CD4-positive, alpha-beta memory T cell (primary cell): ENCODE data around the gene HMMR. TPM values are rescaled to one million over a fixed set of nuclear protein-coding genes. Genes with fewer than 3 reads are reported as not detected.
A peak's percentile ranks its signal among the peaks of the same experiment; 100 is the strongest.
"Not testable (repeated sequence)": the region's sequence is repeated elsewhere in the genome, so short reads cannot be mapped to it uniquely, and the experiment has no call there.

ENCODE experiments used
- CTCF ChIA-PET: fragments of 350-600 bp; sonication (Branson Sonifier 250); formaldehyde crosslinking; loops from one replicate; lab custom pipeline; 2021; ENCODE audit warnings: inconsistent platforms; ENCODE audit not compliant: partially characterized antibody; lab: Charles Lee
- POLR2A ChIA-PET: fragments of 350-600 bp; sonication (Branson Sonifier 250); formaldehyde crosslinking; loops from one replicate; lab custom pipeline; 2021; ENCODE audit not compliant: partially characterized antibody; lab: Charles Lee
- DNase-seq, 5 donors: peaks; one replicate each; pipeline versions ENCODE4 v3.0.0 to v3.0.0-alpha.2; 2020 to 2022; ENCODE audit warnings: mixed read lengths in 1 of 5
- H3K27ac ChIP-seq: one replicate; pipeline ENCODE4 v1.7.0; 2013; ENCODE audit warnings: low read depth, low read length
- H3K27me3 ChIP-seq: 2 replicates; pipeline ENCODE4 v1.7.0; 2013; ENCODE audit warnings: mild to moderate bottlenecking, low read length, moderate library complexity; ENCODE audit not compliant: insufficient read depth
- H3K36me3 ChIP-seq: 2 replicates; pipeline ENCODE4 v1.7.0; 2013; ENCODE audit warnings: mild to moderate bottlenecking, low read length, moderate library complexity; ENCODE audit not compliant: insufficient read depth
- H3K4me1 ChIP-seq: 2 replicates; pipeline ENCODE4 v1.7.0; 2013; ENCODE audit warnings: mild to moderate bottlenecking, low read length, moderate library complexity; ENCODE audit not compliant: insufficient read depth
- H3K4me3 ChIP-seq, 2 donors: one replicate each; pipeline ENCODE4 v1.7.0; 2013; ENCODE audit warnings: low read length in 2 of 2, mild to moderate bottlenecking in 1 of 2
- H3K9me3 ChIP-seq, 2 donors: one replicate each; pipeline ENCODE4 v1.7.0; 2013; ENCODE audit warnings: low read length in 2 of 2, control low read depth in 1 of 2; ENCODE audit not compliant: control insufficient read depth in 1 of 2
- H3K27ac Mint-ChIP-seq, 7 donors: one replicate each; pipeline ENCODE4 v1.8.0; 2020 to 2021; ENCODE audit warnings: mixed read lengths in 7 of 7, mild to moderate bottlenecking in 6 of 7, inconsistent platforms in 3 of 7, moderate library complexity in 3 of 7
- H3K27me3 Mint-ChIP-seq, 2 donors: one replicate each; pipeline ENCODE4 v1.8.0; 2020 to 2021; ENCODE audit warnings: mixed read lengths in 2 of 2
- H3K36me3 Mint-ChIP-seq, 2 donors: one replicate each; pipeline ENCODE4 v1.8.0; 2020 to 2021; ENCODE audit warnings: mixed read lengths in 2 of 2, inconsistent platforms in 1 of 2, mild to moderate bottlenecking in 1 of 2
- H3K4me1 Mint-ChIP-seq, 4 donors: one replicate each; pipeline ENCODE4 v1.8.0; 2020 to 2021; ENCODE audit warnings: mixed read lengths in 4 of 4, mild to moderate bottlenecking in 1 of 4
- H3K4me3 Mint-ChIP-seq, 8 donors: one replicate each; pipeline ENCODE4 v1.8.0; 2020 to 2021; ENCODE audit warnings: mixed read lengths in 8 of 8, mild to moderate bottlenecking in 7 of 8, moderate library complexity in 6 of 8, inconsistent platforms in 3 of 8
- H3K9me3 Mint-ChIP-seq, 8 donors: one replicate each; pipeline ENCODE4 v1.8.0; 2020 to 2021; ENCODE audit warnings: mixed read lengths in 8 of 8, mild to moderate bottlenecking in 5 of 8, inconsistent platforms in 3 of 8, moderate library complexity in 1 of 8
- intact Hi-C: fragments of 100-400 bp; cut with micrococcal nuclease; formaldehyde crosslinking; loops from one replicate; pipeline ENCODE4 v1.15.1; 2023
- polyA plus RNA-seq, 2 donors: library from polyadenylated mRNA; unstranded; fragments of 300-500 nt; fragmentation: Illumina TruSeq; gene quantifications; one replicate each; pipeline ENCODE4 v1.2.3, GENCODE V29; 2021
- total RNA-seq, 2 experiments: library from RNA; stranded (reverse); gene quantifications; one replicate each; pipeline ENCODE4 v1.2.3, GENCODE V29; 2021

The HMMR gene
- total and polyA plus RNA-seq, 4 experiments from 2014 or later, result 0.11 to 0.42 (median 0.15) TPM; not detected in 1

DNA sequence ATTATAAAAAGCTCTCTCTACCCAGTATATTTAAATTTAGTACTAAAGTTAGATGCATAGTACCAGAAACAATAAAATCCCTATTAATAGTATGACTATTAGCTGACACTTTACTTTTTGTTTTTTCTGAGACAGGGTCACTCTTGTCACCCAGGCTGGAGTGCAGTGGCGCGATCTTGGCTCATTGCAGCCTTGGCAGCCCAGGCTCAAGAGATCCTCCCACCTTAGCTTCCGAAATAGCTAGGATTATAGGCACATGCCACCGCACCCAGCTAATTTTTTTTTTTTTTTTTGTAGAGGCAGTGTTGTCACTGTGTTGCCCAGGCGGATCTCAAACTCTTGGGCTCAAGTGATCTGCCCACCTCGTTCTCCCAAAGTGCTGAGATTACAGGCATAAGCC is 15.1 kb upstream of the HMMR start:
- H3K36me3 ChIP-seq, result peaks cover 36% of the 10 kb centered on the region
- intact Hi-C loops, result no loop called here
- no peak for DNase-seq
- no peak overlapping the region for H3K4me3 ChIP-seq
- CTCF ChIA-PET, result interaction anchor here (1.1 kb wide), 1 partner anchor 60 kb away, joined by 3 read pairs; the partner anchor contains the start of gene MAT2B
- peaks cover 10% of the 10 kb centered on the region for H3K4me1 ChIP-seq
- Mint-ChIP-seq H3K27me3 (no peaks in the 10 kb centered on the region), H3K36me3 (peaks cover 26 to 74% of the 10 kb centered on the region in 2 donors), H3K4me1 (peaks cover 7 to 15% (median 7%) of the 10 kb centered on the region in 4 donors), H3K9me3 (no peaks in the 10 kb centered on the region), H3K27ac (peak overlapping the region in 1 of 7 donors; percentile 41), H3K4me3 (no peak overlapping the region)
- H3K27ac ChIP-seq, result no peak overlapping the region
- H3K27me3 ChIP-seq, result no peaks in the 10 kb centered on the region
- POLR2A ChIA-PET, result interaction anchor here (9.0 kb wide), 1 partner anchor 14 kb away, joined by 147 read pairs; the partner anchor contains the start of genes HMMR and NUDCD2
- H3K9me3 ChIP-seq, result no peaks in the 10 kb centered on the region

DNA sequence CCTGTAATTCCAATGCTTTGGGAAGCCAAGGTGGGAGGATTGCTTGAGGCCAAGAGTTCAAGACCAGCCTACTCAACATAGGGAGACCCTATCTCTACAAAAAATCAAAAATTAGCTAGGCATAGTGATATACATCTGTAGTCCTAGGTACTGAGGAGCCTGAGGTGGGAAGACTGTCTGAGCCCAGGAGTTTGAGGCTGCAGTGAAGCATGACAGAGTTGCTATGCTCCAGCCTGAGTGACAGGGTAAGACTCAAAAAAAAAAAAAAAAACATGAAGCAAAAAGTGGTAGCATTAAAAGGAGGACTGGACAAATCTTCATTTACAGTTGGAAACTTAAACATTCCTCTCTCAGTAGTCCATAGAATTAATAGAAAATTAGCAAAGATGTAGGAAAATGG is 13.2 kb upstream of the HMMR start:
- POLR2A ChIA-PET, result interaction anchor here (1.9 to 4.3 kb wide), 2 partner anchors 13 to 58 kb away, joined by 7 to 28 read pairs; partner anchors contain the start of genes HMMR, MAT2B and NUDCD2
- CTCF ChIA-PET, result interaction anchor here (0.7 kb wide), 1 partner anchor 35 kb away, joined by 4 read pairs; no protein-coding TSS in a partner anchor
- Histone ChIP-seq H3K4me3 (no peak overlapping the region), H3K9me3 (no peaks in the 10 kb centered on the region), H3K36me3 (peaks cover 30% of the 10 kb centered on the region), H3K4me1 (no peaks in the 10 kb centered on the region), H3K27me3 (no peaks in the 10 kb centered on the region), H3K27ac (no peak overlapping the region)
- Mint-ChIP-seq H3K27ac (peak overlapping the region in 2 of 7 donors; percentile 67 to 72), H3K4me3 (no peak overlapping the region), H3K36me3 (peaks cover 23 to 71% of the 10 kb centered on the region in 2 donors), H3K9me3 (no peaks in the 10 kb centered on the region), H3K27me3 (no peaks in the 10 kb centered on the region), H3K4me1 (peaks cover 0 to 5% (median 4%) of the 10 kb centered on the region in 4 donors)
- no peak for DNase-seq
- intact Hi-C loops, result no loop called here

DNA sequence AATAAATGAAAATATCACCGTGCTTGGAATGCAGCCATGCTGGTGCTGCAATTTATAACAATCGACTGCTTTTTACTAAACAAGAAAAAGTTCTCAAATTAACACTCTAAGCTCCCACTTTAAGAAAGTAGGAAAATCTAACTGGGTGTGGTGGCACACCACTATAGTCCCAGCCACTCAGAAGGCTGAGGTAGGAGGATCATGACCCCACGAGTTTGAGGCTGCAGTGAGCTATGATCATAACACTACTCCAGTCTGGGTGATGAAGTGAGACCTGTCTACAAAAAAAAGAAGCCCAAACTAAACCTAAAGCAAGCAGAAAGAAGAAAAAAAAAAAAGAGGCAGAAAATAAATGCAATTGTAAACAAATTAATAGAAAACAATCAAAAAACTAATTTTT is 12.6 kb upstream of the HMMR start:
- Histone ChIP-seq H3K9me3 (no peaks in the 10 kb centered on the region), H3K27ac (no peak overlapping the region), H3K4me3 (no peak overlapping the region), H3K36me3 (peaks cover 24% of the 10 kb centered on the region), H3K4me1 (no peaks in the 10 kb centered on the region), H3K27me3 (no peaks in the 10 kb centered on the region)
- ChIA-PET CTCF (interaction anchor here (0.7 kb wide), 1 partner anchor 34 kb away, joined by 4 read pairs; no protein-coding TSS in a partner anchor), POLR2A (interaction anchor here (1.2 to 4.3 kb wide), 3 partner anchors 10 to 57 kb away, joined by 3 to 28 read pairs (median 7); partner anchors contain the start of genes CCNG1, HMMR, MAT2B and NUDCD2)
- Mint-ChIP-seq H3K27me3 (no peaks in the 10 kb centered on the region), H3K9me3 (no peaks in the 10 kb centered on the region), H3K4me3 (no peak overlapping the region), H3K36me3 (peaks cover 19 to 71% of the 10 kb centered on the region in 2 donors), H3K27ac (peak overlapping the region in 2 of 7 donors; percentile 68 to 87), H3K4me1 (peaks cover 0 to 5% (median 4%) of the 10 kb centered on the region in 4 donors)
- no peak for DNase-seq
- intact Hi-C loops, result no loop called here

- H3K36me3 ChIP-seq, result peaks cover 20% of the 10 kb centered on the region
- Mint-ChIP-seq H3K9me3 (no peaks in the 10 kb centered on the region), H3K4me3 (no peak overlapping the region), H3K27ac (peak overlapping the region in 3 of 7 donors; percentile 5 to 23 (median 10)), H3K27me3 (no peaks in the 10 kb centered on the region), H3K36me3 (peaks cover 19 to 68% of the 10 kb centered on the region in 2 donors), H3K4me1 (peaks cover 0 to 5% (median 4%) of the 10 kb centered on the region in 4 donors)
- H3K4me3 ChIP-seq, result no peak overlapping the region
- H3K27ac ChIP-seq, result no peak overlapping the region
- POLR2A ChIA-PET, result interaction anchor here (1.2 to 4.3 kb wide), 3 partner anchors 10 to 57 kb away, joined by 3 to 28 read pairs (median 7); partner anchors contain the start of genes CCNG1, HMMR, MAT2B and NUDCD2
- DNase-seq, result no peak
- no peaks in the 10 kb centered on the region for H3K9me3 ChIP-seq
- H3K4me1 ChIP-seq, result no peaks in the 10 kb centered on the region
- intact Hi-C loops, result no loop called here
- CTCF ChIA-PET, result interaction anchor here (1.0 to 1.2 kb wide), 2 partner anchors 10 to 12 kb away, joined by 3 read pairs; partner anchors contain the start of genes HMMR and NUDCD2
- H3K27me3 ChIP-seq, result no peaks in the 10 kb centered on the region
Measured at GRCh38 chr5:163448491-163448890, 11.9 kb upstream of the HMMR start.

GRCh38 chr5:163451489-163451888 is 8.9 kb upstream of the HMMR start:
- H3K4me1 ChIP-seq, result peaks cover 2% of the 10 kb centered on the region
- Mint-ChIP-seq H3K4me3 (no peak overlapping the region), H3K4me1 (peaks cover 12 to 17% (median 14%) of the 10 kb centered on the region in 4 donors), H3K27ac (no peak overlapping the region), H3K27me3 (no peaks in the 10 kb centered on the region), H3K36me3 (peaks cover 31 to 65% of the 10 kb centered on the region in 2 donors), H3K9me3 (no peaks in the 10 kb centered on the region)
- H3K27ac ChIP-seq, result no peak overlapping the region
- ChIA-PET CTCF (interaction anchor here (1.5 kb wide), 1 partner anchor 8 kb away, joined by 8 read pairs; the partner anchor contains the start of genes HMMR and NUDCD2), POLR2A (interaction anchor here (2.0 to 4.3 kb wide), 2 partner anchors 8 to 14 kb away, joined by 4 to 28 read pairs; partner anchors contain the start of genes HMMR and NUDCD2)
- H3K36me3 ChIP-seq, result peaks cover 13% of the 10 kb centered on the region
- H3K4me3 ChIP-seq, result no peak overlapping the region
- no peak for DNase-seq
- no peaks in the 10 kb centered on the region for H3K9me3 ChIP-seq
- intact Hi-C loops, result no loop called here
- no peaks in the 10 kb centered on the region for H3K27me3 ChIP-seq

GRCh38 chr5:163453705-163454104 is 6.7 kb upstream of the HMMR start:
- H3K36me3 ChIP-seq, result peaks cover 4% of the 10 kb centered on the region
- H3K27me3 Mint-ChIP-seq, result no peaks in the 10 kb centered on the region
- H3K27ac Mint-ChIP-seq, result no peak overlapping the region
- H3K27me3 ChIP-seq, result no peaks in the 10 kb centered on the region
- H3K36me3 Mint-ChIP-seq, result peaks cover 24 to 46% of the 10 kb centered on the region in 2 donors
- no peak for DNase-seq
- H3K9me3 Mint-ChIP-seq, result no peaks in the 10 kb centered on the region
- peaks cover 22% of the 10 kb centered on the region for H3K4me1 ChIP-seq
- intact Hi-C loops, result no loop called here
- no peak overlapping the region for H3K27ac ChIP-seq
- no peaks in the 10 kb centered on the region for H3K9me3 ChIP-seq
- H3K4me1 Mint-ChIP-seq, result peaks cover 12 to 28% (median 20%) of the 10 kb centered on the region in 4 donors
- no peak overlapping the region for H3K4me3 ChIP-seq
- CTCF ChIA-PET, result no interaction called here
- H3K4me3 Mint-ChIP-seq, result no peak overlapping the region
- POLR2A ChIA-PET, result interaction anchor here (1.1 kb wide), 1 partner anchor 16 kb away, joined by 4 read pairs; no protein-coding TSS in a partner anchor

DNA sequence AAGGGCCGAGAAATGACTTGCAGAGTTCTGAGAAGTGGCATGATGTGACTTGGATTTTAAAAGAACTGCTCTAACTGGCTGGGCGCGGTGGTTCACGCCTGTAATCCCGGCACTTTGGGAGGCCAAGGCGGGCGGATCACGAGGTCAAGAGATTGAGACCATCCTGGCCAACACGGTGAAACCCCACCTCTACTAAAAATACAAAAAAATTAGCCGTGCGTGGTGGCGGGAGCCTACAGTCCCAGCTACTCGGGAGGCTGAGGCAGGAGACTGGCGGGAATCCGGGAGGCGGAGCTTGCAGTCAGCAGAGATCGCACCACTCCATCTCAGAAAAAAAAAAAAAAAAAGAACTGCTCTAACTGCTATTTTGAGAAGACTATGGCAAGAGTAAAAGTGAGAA is 5.0 kb upstream of the HMMR start:
- DNase-seq, H3K9me3 ChIP-seq, H3K4me3 ChIP-seq, H3K27ac ChIP-seq, H3K9me3 Mint-ChIP-seq, H3K36me3 ChIP-seq, H3K4me3 Mint-ChIP-seq, H3K27me3 Mint-ChIP-seq, intact Hi-C loops, POLR2A ChIA-PET, H3K27me3 ChIP-seq: not testable (repeated sequence)
- H3K27ac Mint-ChIP-seq, result peak overlapping the region in 2 of 7 donors; percentile 73 to 88
- peaks cover 27% of the 10 kb centered on the region for H3K4me1 ChIP-seq
- peaks cover 15 to 42% (median 31%) of the 10 kb centered on the region in 4 donors for H3K4me1 Mint-ChIP-seq
- CTCF ChIA-PET, result interaction anchor here (1.2 to 6.4 kb wide), 2 partner anchors 16 to 18 kb away, joined by 3 to 60 read pairs; partner anchors contain the start of gene CCNG1
- H3K36me3 Mint-ChIP-seq, result peaks cover 18 to 44% of the 10 kb centered on the region in 2 donors
